Measurements from ENCODE around the gene CPXM2.

Gene CPXM2

GRCh38 chr10:123868038-123869019, 23.3 kb downstream of the CPXM2 start:
- no peak for DNase-seq

- no peak for DNase-seq
These were observed 25.7 kb downstream of the CPXM2 start for GRCh38 chr10:123865880-123866279.

DNA sequence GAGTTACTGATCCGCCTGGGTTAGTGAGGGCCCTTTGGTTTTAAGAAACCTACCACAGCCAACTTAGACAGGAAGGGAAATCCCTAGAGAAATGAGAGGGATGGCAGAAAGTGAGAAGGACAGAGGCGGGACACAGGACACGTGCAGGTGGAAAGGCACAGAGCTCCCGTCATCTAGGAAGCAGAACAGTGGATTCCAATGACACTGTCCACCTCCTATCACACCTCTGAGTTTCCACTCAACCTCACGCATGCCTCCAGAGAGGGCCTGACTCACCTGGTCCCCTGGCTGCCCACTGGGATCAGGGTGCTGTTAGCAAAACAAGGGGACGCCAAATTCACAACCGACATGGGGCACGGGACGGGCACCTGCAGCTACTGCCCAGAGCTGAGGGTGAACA, 26.3 kb downstream of the CPXM2 start:
- DNase-seq, result no peak

DNA sequence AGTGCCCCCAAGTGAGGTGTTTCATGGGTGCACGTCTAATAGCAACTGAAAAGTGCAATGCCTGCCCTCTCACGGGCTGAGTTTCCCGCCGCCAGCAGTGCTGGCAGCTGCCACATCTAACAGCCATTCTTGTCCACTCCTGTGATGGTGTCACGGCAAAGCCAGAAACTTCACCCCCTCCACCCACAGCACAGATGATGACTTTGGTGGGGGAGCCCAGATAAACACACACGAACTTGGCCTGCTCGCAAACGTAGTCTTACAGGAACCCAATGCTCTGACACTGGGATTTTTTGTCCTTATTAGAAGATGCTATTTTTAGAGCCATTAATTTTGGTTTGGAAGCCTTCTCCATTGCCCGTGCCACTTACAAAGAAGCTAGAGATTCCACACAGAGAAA, 26.7 kb downstream of the CPXM2 start:
- DNase-seq, result no peak

GRCh38 chr10:123863721-123864482, 27.7 kb downstream of the CPXM2 start:
- no peak for DNase-seq

DNA sequence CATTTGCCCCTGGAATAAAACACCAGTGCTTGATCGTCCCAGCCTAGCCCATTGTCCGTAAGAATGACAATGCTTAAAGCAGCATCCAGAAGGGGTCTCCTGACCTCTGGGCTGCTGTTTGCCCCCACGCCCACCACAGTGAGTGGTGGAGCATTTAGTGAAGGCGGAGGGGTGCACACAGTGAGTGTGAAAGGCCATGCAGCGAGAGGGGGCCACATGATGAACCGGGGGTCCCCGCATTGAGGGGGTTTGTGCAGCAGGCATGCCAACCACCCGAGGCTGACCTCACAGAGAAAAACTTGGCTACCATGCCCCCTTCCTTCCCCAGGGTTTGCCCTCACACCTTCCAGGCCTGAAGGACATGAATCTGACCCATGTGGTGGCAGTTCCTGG, 28.4 kb downstream of the CPXM2 start:
- no peak for DNase-seq

DNA sequence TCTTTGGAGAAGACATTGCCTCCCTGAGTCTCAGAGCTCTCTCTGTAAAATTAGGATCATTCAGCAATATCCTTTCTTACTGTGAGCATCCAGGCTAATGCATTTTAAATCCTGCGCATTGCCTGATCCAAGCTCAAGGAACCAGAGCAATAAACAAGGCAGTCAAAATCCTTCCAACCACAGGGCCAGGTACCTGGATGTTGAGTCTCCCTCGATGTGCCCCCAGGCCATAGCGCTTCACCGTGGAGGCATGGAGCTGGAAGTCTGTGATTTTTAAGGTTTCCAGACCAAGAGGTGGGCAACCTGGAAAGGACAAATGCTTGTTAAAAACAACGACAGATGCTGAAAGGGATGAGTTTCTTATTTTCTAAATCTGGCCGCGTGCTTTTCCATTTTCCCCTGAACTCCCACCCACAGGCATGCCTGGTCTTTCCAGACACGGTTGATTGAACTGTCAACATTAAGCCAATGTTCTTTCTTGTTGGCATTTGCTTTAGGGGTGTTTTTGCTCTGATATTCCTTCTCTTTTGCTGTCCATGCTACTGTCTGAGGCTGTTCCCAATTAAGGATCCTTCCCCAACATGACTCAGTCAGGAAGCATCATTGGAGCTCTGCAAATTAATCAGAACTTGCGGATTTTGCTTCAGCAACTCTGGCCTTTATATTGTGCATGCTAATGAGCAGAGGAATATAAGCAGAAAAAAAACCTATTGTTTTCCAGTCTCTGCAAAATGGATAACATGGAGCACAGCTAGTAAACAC, 29.0 kb downstream of the CPXM2 start:
- DNase-seq, result no peak

DNA sequence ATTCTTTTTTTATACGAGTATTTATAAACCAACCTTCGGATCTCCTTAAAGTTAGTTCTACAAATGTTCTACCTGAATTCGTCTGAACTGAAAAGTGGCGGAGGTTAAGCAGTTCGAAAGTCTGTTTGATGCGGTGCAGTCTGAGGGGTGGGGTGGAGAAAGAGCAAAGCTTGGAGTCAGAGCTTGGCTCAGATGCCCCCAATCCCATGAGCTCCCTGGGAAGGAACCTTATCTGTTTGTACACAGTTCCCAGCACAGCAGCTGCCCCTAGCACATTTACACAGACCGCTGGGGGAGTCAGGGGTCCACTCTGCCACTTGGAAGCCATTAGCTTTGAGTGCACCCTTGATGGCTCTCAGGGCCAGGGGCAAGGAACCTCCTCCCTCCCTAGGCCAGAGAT, 30.8 kb downstream of the CPXM2 start:
- DNase-seq, result no peak

DNA sequence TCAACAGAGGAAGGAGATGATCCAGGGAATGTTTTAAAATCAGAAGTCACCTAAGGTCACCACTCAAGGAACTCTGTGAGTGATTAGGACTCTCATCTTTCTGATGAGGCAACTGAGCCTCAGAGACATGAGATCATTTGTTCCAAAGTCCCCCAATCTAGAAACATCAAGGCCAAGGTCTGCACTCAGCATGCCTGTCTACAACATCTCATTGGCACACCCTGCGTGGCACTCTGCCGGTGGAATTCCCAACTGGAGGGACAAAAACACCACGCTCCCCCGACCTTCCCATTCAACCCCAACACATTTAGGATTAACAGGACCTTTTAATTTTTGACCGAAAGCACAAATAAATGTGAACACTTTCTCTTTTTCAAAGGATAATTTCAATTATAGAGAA, 31.4 kb downstream of the CPXM2 start:
- no peak for DNase-seq

DNA sequence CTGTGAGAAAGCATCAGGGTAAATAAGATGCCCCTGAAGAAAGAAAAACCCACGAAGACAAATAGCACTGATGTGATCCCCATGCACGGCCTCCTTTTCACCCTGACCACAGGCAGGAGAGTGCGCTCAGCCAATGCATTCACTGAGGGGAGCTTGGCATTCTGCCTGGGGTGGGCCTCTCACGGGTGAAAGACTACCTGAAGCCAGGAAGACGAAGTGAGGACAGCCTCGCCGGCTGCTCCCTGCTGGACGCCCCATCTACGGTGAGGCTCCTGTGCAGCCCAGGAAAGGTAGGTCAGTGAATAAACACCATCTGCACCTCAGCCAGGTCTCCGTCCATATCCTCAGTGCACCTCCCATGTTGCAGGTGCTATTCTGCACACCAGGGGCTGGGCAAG, 32.0 kb downstream of the CPXM2 start:
- DNase-seq, result no peak

- no peak for DNase-seq
These were observed 32.5 kb downstream of the CPXM2 start for GRCh38 chr10:123858907-123859652.

- no peak for DNase-seq
These were observed 33.4 kb downstream of the CPXM2 start for GRCh38 chr10:123858077-123858681.

- DNase-seq, result no peak
These were observed 34.0 kb downstream of the CPXM2 start for GRCh38 chr10:123857616-123858015.

- no peak for DNase-seq
These were observed 36.5 kb downstream of the CPXM2 start for GRCh38 chr10:123855008-123855684.

DNA sequence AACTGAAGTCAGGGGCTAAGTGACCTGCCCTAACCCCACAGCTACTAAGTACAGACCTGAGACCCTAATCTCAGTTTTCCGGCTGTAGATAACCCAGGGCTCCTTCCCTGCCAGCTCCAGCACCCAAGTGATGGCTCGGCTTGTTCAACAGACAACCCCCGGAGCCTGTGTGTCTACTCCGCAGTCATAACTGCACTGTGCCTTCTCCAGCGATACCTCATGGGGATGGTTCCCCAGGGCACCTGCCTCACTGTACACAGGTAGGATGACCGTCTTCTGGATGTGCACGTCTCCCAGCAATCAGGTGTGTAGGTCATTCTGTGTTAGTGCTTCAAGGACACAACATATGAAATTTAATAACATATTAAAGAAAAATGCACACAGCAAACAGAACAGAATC, 37.1 kb downstream of the CPXM2 start:
- no peak for DNase-seq

DNA sequence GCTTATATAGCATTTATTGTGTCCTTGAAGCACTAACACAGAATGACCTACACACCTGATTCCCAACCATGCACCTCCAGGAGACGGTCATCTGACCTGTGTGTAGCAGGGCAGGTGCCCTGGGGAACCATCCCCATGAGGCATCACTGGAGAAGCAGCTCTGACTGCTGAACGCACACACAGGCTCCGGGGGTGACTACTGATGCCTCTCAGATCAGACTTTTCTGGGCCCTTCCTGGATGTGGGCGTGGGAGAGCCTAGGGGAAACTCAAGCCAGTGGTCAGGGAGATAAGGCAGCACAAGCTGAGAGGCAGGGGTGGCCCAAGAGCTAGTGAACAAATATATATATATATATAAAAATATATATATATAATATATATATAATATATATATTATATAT, 37.6 kb downstream of the CPXM2 start:
- DNase-seq, result no peak

DNA sequence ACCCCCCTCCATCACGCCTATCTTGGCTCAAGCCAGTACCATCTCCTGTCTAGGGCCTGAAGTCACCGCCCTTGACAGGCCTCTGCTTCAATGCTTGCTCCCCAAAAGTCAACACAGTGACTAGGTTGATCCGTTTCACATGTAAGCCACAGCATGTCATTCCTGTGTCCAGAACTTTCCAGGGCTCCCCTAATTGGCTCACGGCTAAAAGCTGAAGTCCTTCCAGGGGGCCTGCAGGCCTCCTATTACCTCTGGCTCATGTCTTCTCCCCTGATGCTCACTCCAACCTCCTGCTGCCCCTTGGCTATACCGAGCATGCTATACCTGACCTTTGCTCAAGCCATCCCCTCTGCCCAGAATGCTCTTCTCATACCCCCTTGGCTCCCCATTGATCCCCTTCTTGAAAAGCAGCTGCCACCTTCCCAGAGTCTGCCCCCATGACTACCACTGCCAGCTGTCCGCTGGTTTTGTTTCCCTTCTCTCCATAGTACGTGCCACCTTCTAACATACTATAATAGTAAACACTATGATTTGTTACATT, 39.1 kb downstream of the CPXM2 start:
- no peak for DNase-seq

- DNase-seq, result no peak
These were observed 42.8 kb downstream of the CPXM2 start for GRCh38 chr10:123848564-123849457.

GRCh38 chr10:123847686-123848432, 43.7 kb downstream of the CPXM2 start:
- DNase-seq, result no peak

All from CD4-positive, alpha-beta T cell treated with Interleukin-21 for 1 hour (primary cell).